ENCODE data around the gene RER1. TPM values are rescaled to one million over a fixed set of nuclear protein-coding genes. Genes with fewer than 3 reads are reported as not detected.

Gene RER1
- total RNA-seq, 2 donors from 2014 or later = 38.8 to 47.2 TPM

GRCh38 chr1:2425892-2426291, 34.3 kb downstream of the RER1 start:
- Histone ChIP-seq H3K9me3 (peaks cover 0 to 17% of the 10 kb centered on the region in 2 donors), H3K4me1 (no peaks in the 10 kb centered on the region), H3K36me3 (no peaks in the 10 kb centered on the region), H3K27me3 (no peaks in the 10 kb centered on the region), H3K4me3 (no peak overlapping the region), H3K27ac (no peak overlapping the region)
- no peak for TF ChIP-seq CTCF (IDR thresholded peaks at IDR 0.05)
- no peak for DNase-seq (ENCODE audit: low spot score)

- Histone ChIP-seq H3K9me3 (peaks cover 0 to 17% of the 10 kb centered on the region in 2 donors), H3K27me3 (no peaks in the 10 kb centered on the region), H3K4me1 (no peaks in the 10 kb centered on the region), H3K27ac (no peak overlapping the region), H3K36me3 (no peaks in the 10 kb centered on the region), H3K4me3 (no peak overlapping the region)
- TF ChIP-seq CTCF (IDR thresholded peaks at IDR 0.05) = no peak
- DNase-seq (ENCODE audit: low spot score) = no peak
Measured at GRCh38 chr1:2426540-2426939, 34.9 kb downstream of the RER1 start.

- no peak for TF ChIP-seq CTCF (IDR thresholded peaks at IDR 0.05)
- Histone ChIP-seq H3K27ac (no peak overlapping the region), H3K4me3 (no peak overlapping the region), H3K9me3 (peaks cover 0 to 17% of the 10 kb centered on the region in 2 donors), H3K4me1 (no peaks in the 10 kb centered on the region), H3K27me3 (no peaks in the 10 kb centered on the region), H3K36me3 (no peaks in the 10 kb centered on the region)
- DNase-seq (ENCODE audit: low spot score) = no peak
Measured at GRCh38 chr1:2427051-2427450, 35.4 kb downstream of the RER1 start.

- H3K4me3 ChIP-seq = no peak overlapping the region
- DNase-seq (ENCODE audit: low spot score) = no peak
- H3K27me3 ChIP-seq = no peaks in the 10 kb centered on the region
- TF ChIP-seq CTCF (IDR thresholded peaks at IDR 0.05) = no peak
- H3K36me3 ChIP-seq = no peaks in the 10 kb centered on the region
- no peak overlapping the region for H3K27ac ChIP-seq
- H3K9me3 ChIP-seq = peaks cover 0 to 9% of the 10 kb centered on the region in 2 donors
- H3K4me1 ChIP-seq = no peaks in the 10 kb centered on the region
Measured at GRCh38 chr1:2427976-2428375, 36.3 kb downstream of the RER1 start.

GRCh38 chr1:2428490-2428889, 36.8 kb downstream of the RER1 start:
- Histone ChIP-seq H3K36me3 (no peaks in the 10 kb centered on the region), H3K9me3 (peaks cover 0 to 4% of the 10 kb centered on the region in 2 donors), H3K27me3 (no peaks in the 10 kb centered on the region), H3K27ac (no peak overlapping the region), H3K4me3 (no peak overlapping the region), H3K4me1 (no peaks in the 10 kb centered on the region)
- no peak for TF ChIP-seq CTCF (IDR thresholded peaks at IDR 0.05)
- no peak for DNase-seq (ENCODE audit: low spot score)

GRCh38 chr1:2429780-2430591, 38.3 kb downstream of the RER1 start:
- no peak for DNase-seq (ENCODE audit: low spot score)
- TF ChIP-seq CTCF (IDR thresholded peaks at IDR 0.05) = no peak
- no peak overlapping the region for H3K4me3 ChIP-seq
- H3K27me3 ChIP-seq = no peaks in the 10 kb centered on the region
- no peaks in the 10 kb centered on the region for H3K36me3 ChIP-seq
- no peak overlapping the region for H3K27ac ChIP-seq
- H3K9me3 ChIP-seq = no peaks in the 10 kb centered on the region
- H3K4me1 ChIP-seq = no peaks in the 10 kb centered on the region
